Measurements from ENCODE around the gene AK1.

DNA sequence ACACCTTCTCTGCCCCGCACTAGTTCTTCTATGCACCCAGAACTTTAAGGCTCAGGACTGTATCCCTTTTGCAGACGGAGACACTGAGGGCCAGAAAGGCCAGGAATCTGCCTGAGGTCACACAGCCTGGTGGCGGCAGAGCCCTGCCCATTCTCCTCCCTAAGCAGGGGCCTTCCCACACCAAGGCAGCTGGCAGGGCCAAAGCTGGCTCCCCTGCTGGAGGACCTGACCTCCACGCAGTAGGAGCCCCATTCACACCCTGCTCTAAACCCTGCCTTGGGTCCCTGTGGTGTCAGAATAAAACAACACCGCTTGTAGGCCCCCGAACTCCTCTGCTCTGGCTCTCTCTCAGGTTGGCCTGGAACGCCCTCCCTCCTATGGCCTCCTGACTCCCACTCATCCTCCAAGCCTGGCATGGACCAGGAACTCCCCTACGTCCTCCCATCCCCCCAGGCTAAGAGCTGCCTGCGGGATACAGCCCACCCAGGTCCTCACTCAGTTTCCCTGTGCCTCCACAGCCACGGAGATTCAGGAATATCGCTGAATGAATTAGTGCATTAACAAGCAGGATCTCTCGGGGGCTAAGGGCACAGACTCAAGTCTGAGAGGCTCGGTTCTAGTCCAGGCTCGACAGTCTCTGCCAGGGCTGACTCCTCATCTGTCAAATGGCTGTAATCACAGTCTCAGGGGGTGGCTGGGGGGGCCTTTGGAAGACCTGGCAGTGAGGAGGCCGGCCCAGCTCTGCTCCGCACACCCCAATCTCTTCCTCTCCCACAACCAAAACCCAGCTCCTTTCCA lies 19.1 kb upstream of the AK1 start:
- no peak for TF ChIP-seq CHD2 (IDR thresholded peaks at IDR 0.05; ENCODE audit: low read length)
- TF ChIP-seq POLR2AphosphoS5 (IDR thresholded peaks at IDR 0.05; ENCODE audit: low read depth, low read length) = no peak
- TF ChIP-seq SRF (IDR thresholded peaks at IDR 0.05; ENCODE audit: low read depth, low read length) = no peak
- no peak for TF ChIP-seq SIN3A (conservative IDR thresholded peaks at IDR 0.05 in 1 of 2, IDR thresholded peaks at IDR 0.05 in 1 of 2; ENCODE audit: low read depth in 1 of 2, low read length in 2 of 2)
- TF ChIP-seq CEBPB (IDR thresholded peaks at IDR 0.05; ENCODE audit: low read depth, low read length) = no peak
- TF ChIP-seq, protein P1, sequence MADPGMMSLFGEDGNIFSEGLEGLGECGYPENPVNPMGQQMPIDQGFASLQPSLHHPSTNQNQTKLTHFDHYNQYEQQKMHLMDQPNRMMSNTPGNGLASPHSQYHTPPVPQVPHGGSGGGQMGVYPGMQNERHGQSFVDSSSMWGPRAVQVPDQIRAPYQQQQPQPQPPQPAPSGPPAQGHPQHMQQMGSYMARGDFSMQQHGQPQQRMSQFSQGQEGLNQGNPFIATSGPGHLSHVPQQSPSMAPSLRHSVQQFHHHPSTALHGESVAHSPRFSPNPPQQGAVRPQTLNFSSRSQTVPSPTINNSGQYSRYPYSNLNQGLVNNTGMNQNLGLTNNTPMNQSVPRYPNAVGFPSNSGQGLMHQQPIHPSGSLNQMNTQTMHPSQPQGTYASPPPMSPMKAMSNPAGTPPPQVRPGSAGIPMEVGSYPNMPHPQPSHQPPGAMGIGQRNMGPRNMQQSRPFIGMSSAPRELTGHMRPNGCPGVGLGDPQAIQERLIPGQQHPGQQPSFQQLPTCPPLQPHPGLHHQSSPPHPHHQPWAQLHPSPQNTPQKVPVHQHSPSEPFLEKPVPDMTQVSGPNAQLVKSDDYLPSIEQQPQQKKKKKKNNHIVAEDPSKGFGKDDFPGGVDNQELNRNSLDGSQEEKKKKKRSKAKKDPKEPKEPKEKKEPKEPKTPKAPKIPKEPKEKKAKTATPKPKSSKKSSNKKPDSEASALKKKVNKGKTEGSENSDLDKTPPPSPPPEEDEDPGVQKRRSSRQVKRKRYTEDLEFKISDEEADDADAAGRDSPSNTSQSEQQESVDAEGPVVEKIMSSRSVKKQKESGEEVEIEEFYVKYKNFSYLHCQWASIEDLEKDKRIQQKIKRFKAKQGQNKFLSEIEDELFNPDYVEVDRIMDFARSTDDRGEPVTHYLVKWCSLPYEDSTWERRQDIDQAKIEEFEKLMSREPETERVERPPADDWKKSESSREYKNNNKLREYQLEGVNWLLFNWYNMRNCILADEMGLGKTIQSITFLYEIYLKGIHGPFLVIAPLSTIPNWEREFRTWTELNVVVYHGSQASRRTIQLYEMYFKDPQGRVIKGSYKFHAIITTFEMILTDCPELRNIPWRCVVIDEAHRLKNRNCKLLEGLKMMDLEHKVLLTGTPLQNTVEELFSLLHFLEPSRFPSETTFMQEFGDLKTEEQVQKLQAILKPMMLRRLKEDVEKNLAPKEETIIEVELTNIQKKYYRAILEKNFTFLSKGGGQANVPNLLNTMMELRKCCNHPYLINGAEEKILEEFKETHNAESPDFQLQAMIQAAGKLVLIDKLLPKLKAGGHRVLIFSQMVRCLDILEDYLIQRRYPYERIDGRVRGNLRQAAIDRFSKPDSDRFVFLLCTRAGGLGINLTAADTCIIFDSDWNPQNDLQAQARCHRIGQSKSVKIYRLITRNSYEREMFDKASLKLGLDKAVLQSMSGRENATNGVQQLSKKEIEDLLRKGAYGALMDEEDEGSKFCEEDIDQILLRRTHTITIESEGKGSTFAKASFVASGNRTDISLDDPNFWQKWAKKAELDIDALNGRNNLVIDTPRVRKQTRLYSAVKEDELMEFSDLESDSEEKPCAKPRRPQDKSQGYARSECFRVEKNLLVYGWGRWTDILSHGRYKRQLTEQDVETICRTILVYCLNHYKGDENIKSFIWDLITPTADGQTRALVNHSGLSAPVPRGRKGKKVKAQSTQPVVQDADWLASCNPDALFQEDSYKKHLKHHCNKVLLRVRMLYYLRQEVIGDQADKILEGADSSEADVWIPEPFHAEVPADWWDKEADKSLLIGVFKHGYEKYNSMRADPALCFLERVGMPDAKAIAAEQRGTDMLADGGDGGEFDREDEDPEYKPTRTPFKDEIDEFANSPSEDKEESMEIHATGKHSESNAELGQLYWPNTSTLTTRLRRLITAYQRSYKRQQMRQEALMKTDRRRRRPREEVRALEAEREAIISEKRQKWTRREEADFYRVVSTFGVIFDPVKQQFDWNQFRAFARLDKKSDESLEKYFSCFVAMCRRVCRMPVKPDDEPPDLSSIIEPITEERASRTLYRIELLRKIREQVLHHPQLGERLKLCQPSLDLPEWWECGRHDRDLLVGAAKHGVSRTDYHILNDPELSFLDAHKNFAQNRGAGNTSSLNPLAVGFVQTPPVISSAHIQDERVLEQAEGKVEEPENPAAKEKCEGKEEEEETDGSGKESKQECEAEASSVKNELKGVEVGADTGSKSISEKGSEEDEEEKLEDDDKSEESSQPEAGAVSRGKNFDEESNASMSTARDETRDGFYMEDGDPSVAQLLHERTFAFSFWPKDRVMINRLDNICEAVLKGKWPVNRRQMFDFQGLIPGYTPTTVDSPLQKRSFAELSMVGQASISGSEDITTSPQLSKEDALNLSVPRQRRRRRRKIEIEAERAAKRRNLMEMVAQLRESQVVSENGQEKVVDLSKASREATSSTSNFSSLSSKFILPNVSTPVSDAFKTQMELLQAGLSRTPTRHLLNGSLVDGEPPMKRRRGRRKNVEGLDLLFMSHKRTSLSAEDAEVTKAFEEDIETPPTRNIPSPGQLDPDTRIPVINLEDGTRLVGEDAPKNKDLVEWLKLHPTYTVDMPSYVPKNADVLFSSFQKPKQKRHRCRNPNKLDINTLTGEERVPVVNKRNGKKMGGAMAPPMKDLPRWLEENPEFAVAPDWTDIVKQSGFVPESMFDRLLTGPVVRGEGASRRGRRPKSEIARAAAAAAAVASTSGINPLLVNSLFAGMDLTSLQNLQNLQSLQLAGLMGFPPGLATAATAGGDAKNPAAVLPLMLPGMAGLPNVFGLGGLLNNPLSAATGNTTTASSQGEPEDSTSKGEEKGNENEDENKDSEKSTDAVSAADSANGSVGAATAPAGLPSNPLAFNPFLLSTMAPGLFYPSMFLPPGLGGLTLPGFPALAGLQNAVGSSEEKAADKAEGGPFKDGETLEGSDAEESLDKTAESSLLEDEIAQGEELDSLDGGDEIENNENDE (IDR thresholded peaks at IDR 0.05; ENCODE audit: insufficient replicate concordance, low read length) = no peak
- TF ChIP-seq EP300 (IDR thresholded peaks at IDR 0.05; ENCODE audit: borderline replicate concordance in 1 of 2, low read depth in 2 of 2, low read length in 2 of 2) = no peak
- no peak for TF ChIP-seq YY1 (IDR thresholded peaks at IDR 0.05; ENCODE audit: low read depth, low read length)
- TF ChIP-seq, protein P2, sequence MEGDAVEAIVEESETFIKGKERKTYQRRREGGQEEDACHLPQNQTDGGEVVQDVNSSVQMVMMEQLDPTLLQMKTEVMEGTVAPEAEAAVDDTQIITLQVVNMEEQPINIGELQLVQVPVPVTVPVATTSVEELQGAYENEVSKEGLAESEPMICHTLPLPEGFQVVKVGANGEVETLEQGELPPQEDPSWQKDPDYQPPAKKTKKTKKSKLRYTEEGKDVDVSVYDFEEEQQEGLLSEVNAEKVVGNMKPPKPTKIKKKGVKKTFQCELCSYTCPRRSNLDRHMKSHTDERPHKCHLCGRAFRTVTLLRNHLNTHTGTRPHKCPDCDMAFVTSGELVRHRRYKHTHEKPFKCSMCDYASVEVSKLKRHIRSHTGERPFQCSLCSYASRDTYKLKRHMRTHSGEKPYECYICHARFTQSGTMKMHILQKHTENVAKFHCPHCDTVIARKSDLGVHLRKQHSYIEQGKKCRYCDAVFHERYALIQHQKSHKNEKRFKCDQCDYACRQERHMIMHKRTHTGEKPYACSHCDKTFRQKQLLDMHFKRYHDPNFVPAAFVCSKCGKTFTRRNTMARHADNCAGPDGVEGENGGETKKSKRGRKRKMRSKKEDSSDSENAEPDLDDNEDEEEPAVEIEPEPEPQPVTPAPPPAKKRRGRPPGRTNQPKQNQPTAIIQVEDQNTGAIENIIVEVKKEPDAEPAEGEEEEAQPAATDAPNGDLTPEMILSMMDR (IDR thresholded peaks at IDR 0.05; ENCODE audit: control extremely low read depth in 1 of 3, insufficient read depth in 1 of 3, low read depth in 1 of 3, low read length in 3 of 3) = no peak

Data from H1 (cell line).